Natural killer cell (primary cell): Measurements from ENCODE around the gene OSBPL1A. TPM values are rescaled to one million over a fixed set of nuclear protein-coding genes. Genes with fewer than 3 reads are reported as not detected.

Source experiments
- ATAC-seq, 3 donors: fragments of 150-1000 bp in 2 of 3; fragments of 200-7000 bp in 1 of 3; cut with Tn5 transposase; 1 replicate in 1 of 3; 2 replicates in 2 of 3; pipeline ENCODE4 v1.10.0; 2021; ENCODE audit warnings: mild to moderate bottlenecking in 2 of 3, moderate library complexity in 2 of 3
- DNase-seq, 2 donors: peaks; one replicate each; pipeline versions ENCODE4 v3.0.0 to v3.0.0-alpha.2; 2013 to 2021; ENCODE audit warnings: mixed read lengths in 1 of 2
- H3K27ac ChIP-seq: one replicate; pipeline ENCODE4 v1.5.1; 2013; ENCODE audit warnings: mild to moderate bottlenecking, low read length
- H3K27me3 ChIP-seq: one replicate; pipeline ENCODE4 v1.6.1; 2013; ENCODE audit warnings: low read length; ENCODE audit not compliant: control insufficient read depth, insufficient read depth
- H3K36me3 ChIP-seq: one replicate; pipeline ENCODE4 v1.6.1; 2013; ENCODE audit warnings: low read length; ENCODE audit not compliant: control insufficient read depth, insufficient read depth
- H3K4me1 ChIP-seq: one replicate; pipeline ENCODE4 v1.6.1; 2013; ENCODE audit warnings: low read length; ENCODE audit not compliant: control insufficient read depth, insufficient read depth
- H3K4me3 ChIP-seq: one replicate; pipeline ENCODE4 v1.5.1; 2013; ENCODE audit warnings: low read length
- H3K9me3 ChIP-seq: one replicate; pipeline ENCODE4 v1.6.1; 2013; ENCODE audit warnings: low read length; ENCODE audit not compliant: control insufficient read depth, insufficient read depth
- H3K27ac Mint-ChIP-seq, 2 donors: one replicate each; pipeline ENCODE4 v1.8.0; 2022; ENCODE audit warnings: mild to moderate bottlenecking in 2 of 2, mixed read lengths in 2 of 2, moderate library complexity in 1 of 2
- H3K27me3 Mint-ChIP-seq, 2 donors: one replicate each; pipeline ENCODE4 v1.8.0; 2022; ENCODE audit warnings: low read depth in 2 of 2, mixed read lengths in 2 of 2
- H3K36me3 Mint-ChIP-seq: one replicate; pipeline ENCODE4 v1.8.0; 2022; ENCODE audit warnings: mixed read lengths
- H3K4me1 Mint-ChIP-seq, 2 donors: one replicate each; pipeline ENCODE4 v1.8.0; 2022; ENCODE audit warnings: mixed read lengths in 2 of 2
- H3K4me3 Mint-ChIP-seq: one replicate; pipeline ENCODE4 v1.8.0; 2022; ENCODE audit warnings: mild to moderate bottlenecking, moderate library complexity, mixed read lengths
- H3K9me3 Mint-ChIP-seq, 2 donors: one replicate each; pipeline ENCODE4 v1.8.0; 2022; ENCODE audit warnings: mixed read lengths in 2 of 2
- CTCF ChIP-seq: fragments of 200-600 bp; IDR thresholded peaks from one replicate; pipeline ENCODE4 v1.8.0; 2022; ENCODE audit warnings: antibody characterized with exemption
- WGBS: methylation state at CpG from one replicate; pipeline ENCODE4 v1.1.7; 2013; ENCODE audit warnings: missing lambda C conversion rate; ENCODE audit not compliant: insufficient coverage; 5-methylcytosine and 5-hydroxymethylcytosine counted together
- intact Hi-C: fragments of 100-400 bp; cut with micrococcal nuclease; formaldehyde crosslinking; loops from one replicate; pipeline ENCODE4 v1.14.2; 2022
- total RNA-seq, 4 donors: library from RNA; stranded (reverse); fragments of 120-200 nt in 1 of 4; gene quantifications; one replicate each; pipeline versions ENCODE4 v1.2.3 to v1.2.4, GENCODE V29; 2013 to 2022

OSBPL1A gene
- total RNA-seq, 3 donors from 2014 or later (not counting 1 experiment from before 2014, with no cell fraction given) = 1.2 to 32.5 (median 1.5) TPM

GRCh38 chr18:24227977-24228666, 169.5 kb downstream of the OSBPL1A start:
- no peak overlapping the region for H3K27ac Mint-ChIP-seq
- Histone ChIP-seq H3K4me1 (no peaks in the 10 kb centered on the region), H3K9me3 (no peaks in the 10 kb centered on the region), H3K4me3 (no peak overlapping the region), H3K27ac (no peak overlapping the region), H3K27me3 (peaks cover 2% of the 10 kb centered on the region), H3K36me3 (no peaks in the 10 kb centered on the region)
- peaks cover 13 to 17% of the 10 kb centered on the region in 2 donors for H3K27me3 Mint-ChIP-seq
- no peaks in the 10 kb centered on the region for H3K9me3 Mint-ChIP-seq
- no peak for DNase-seq
- TF ChIP-seq CTCF = no peak
- 91% methylated on average over 12 of the region's 12 CpGs for WGBS
- H3K4me1 Mint-ChIP-seq = no peaks in the 10 kb centered on the region
- intact Hi-C loops = no loop called here
- no peaks in the 10 kb centered on the region for H3K36me3 Mint-ChIP-seq
- no peak for ATAC-seq
- no peak overlapping the region for H3K4me3 Mint-ChIP-seq

GRCh38 chr18:24220318-24220688, 177.3 kb downstream of the OSBPL1A start:
- ATAC-seq = no peak
- Mint-ChIP-seq H3K4me3 (no peak overlapping the region), H3K36me3 (no peaks in the 10 kb centered on the region), H3K27ac (no peak overlapping the region), H3K4me1 (no peaks in the 10 kb centered on the region), H3K27me3 (peaks cover 14 to 45% of the 10 kb centered on the region in 2 donors), H3K9me3 (no peaks in the 10 kb centered on the region)
- peaks cover 2% of the 10 kb centered on the region for H3K27me3 ChIP-seq
- no peak for TF ChIP-seq CTCF
- intact Hi-C loops = no loop called here
- no peaks in the 10 kb centered on the region for H3K9me3 ChIP-seq
- DNase-seq = no peak
- no peaks in the 10 kb centered on the region for H3K36me3 ChIP-seq
- no peak overlapping the region for H3K4me3 ChIP-seq
- no peak overlapping the region for H3K27ac ChIP-seq
- 73% methylated on average over 1 of the region's 2 CpGs for WGBS
- no peaks in the 10 kb centered on the region for H3K4me1 ChIP-seq

DNA sequence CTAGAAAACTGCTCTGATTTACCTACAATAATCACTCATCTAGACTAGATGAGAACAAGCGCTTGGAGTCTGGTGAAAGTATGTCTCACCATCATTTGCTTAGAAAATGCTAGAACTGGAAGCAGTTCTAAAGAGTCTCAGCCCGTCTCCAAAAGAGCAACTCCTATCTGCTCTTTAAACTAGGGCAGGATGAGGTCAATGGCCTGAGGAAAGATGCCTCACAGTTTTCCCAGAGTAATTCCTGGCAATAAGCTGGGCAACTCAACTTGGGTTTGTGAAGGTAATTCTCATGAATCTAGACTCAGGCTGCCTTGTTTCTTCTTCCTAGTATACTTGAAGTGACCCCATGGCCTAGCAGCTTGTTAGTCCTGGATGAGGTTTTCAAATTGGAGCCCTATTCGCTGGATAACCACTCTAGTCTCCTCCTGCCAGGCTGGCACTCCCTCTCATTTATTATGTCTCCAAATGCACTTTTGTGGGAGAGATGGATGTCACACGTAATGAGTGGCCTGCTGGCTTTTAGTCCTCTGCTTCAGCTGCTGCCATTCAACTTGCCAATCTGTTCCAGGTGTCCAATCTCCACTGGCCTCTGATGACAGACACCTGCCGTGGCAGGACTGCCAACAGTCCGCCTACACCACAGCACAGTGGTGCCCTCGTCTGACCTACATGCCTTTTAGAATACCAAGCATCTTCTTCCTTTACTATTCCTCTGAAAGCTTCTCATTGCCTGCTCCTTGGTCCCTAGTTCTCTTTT, 177.9 kb downstream of the OSBPL1A start:
- H3K9me3 ChIP-seq = no peaks in the 10 kb centered on the region
- ATAC-seq (no peak), DNase-seq (no peak)
- H3K27ac Mint-ChIP-seq = no peak overlapping the region
- H3K27me3 ChIP-seq = peaks cover 2% of the 10 kb centered on the region
- intact Hi-C loops = no loop called here
- no peak overlapping the region for H3K4me3 ChIP-seq
- H3K9me3 Mint-ChIP-seq = no peaks in the 10 kb centered on the region
- H3K4me1 Mint-ChIP-seq = no peaks in the 10 kb centered on the region
- H3K27ac ChIP-seq = no peak overlapping the region
- H3K36me3 ChIP-seq = no peaks in the 10 kb centered on the region
- TF ChIP-seq CTCF = no peak
- H3K4me3 Mint-ChIP-seq = no peak overlapping the region
- peaks cover 11 to 50% of the 10 kb centered on the region in 2 donors for H3K27me3 Mint-ChIP-seq
- H3K4me1 ChIP-seq = no peaks in the 10 kb centered on the region
- no peaks in the 10 kb centered on the region for H3K36me3 Mint-ChIP-seq
- WGBS = 94% methylated on average over 7 of the region's 7 CpGs
